Body of pancreas (tissue), 4 donors: ENCODE measurements around the gene BBS10. TPM values are rescaled to one million over a fixed set of nuclear protein-coding genes. Genes with fewer than 3 reads are reported as not detected.

Source experiments
- ATAC-seq: fragments of 150-250 bp; one replicate; pipeline ENCODE4 v1.9.1; 2016
- DNase-seq, 4 donors: peaks; one replicate each; pipeline ENCODE4 v3.0.0-alpha.2; 2019
- H3K27ac ChIP-seq, 4 donors: fragments of 200-600 bp; sonication (generic); 1 replicate in 3 of 4; 2 replicates in 1 of 4; pipeline versions ENCODE4 v1.5.1 to v1.6.1; 2016 to 2019; ENCODE audit warnings: mild to moderate bottlenecking in 1 of 4, mixed read lengths in 1 of 4, moderate library complexity in 1 of 4
- H3K27me3 ChIP-seq, 2 donors: fragments of 200-600 bp; sonication (generic); one replicate each; pipeline ENCODE4 v1.6.0; 2016; ENCODE audit warnings: mild to moderate bottlenecking in 1 of 2
- H3K36me3 ChIP-seq, 2 donors: fragments of 200-600 bp; sonication (generic); replicated peaks in 1 of 2; 2 replicates each; pipeline ENCODE4 v1.5.1; 2016; ENCODE audit warnings: low read depth in 2 of 2; ENCODE audit not compliant: insufficient read depth in 1 of 2
- H3K4me1 ChIP-seq: fragments of 200-600 bp; sonication (generic); one replicate; pipeline ENCODE4 v1.6.0; 2016
- H3K4me3 ChIP-seq, 2 donors: fragments of 200-600 bp; sonication (generic); 1 replicate in 1 of 2; 2 replicates in 1 of 2; pipeline ENCODE4 v1.5.1; 2016 to 2019
- H3K9me3 ChIP-seq, 3 donors: fragments of 200-600 bp; sonication (generic); 1 replicate in 2 of 3; 2 replicates in 1 of 3; pipeline ENCODE4 v1.5.1; 2016
- CTCF ChIP-seq, 7 experiments: fragments of 450-650 bp in 4 of 7; fragments of 200-600 bp in 3 of 7; sonication (generic) in 3 of 7; IDR thresholded peaks; one replicate each; pipeline ENCODE4 v1.5.1; 2016 to 2019; ENCODE audit warnings: antibody characterized with exemption in 7 of 7
- POLR2A ChIP-seq, 3 donors: fragments of 450-650 bp; IDR thresholded peaks; one replicate each; pipeline ENCODE4 v1.6.1; 2016; ENCODE audit warnings: antibody characterized with exemption in 3 of 3, mild to moderate bottlenecking in 2 of 3
- WGBS, 2 donors: methylation state at CpG; one replicate each; pipeline ENCODE4 v1.1.5; 2017; 5-methylcytosine and 5-hydroxymethylcytosine counted together
- intact Hi-C: fragments of 100-400 bp; cut with DNase I; formaldehyde crosslinking; loops from one replicate; pipeline ENCODE4 v1.15.1; 2023
- total RNA-seq, 2 donors: library from RNA; depleted of rRNA; stranded (reverse); fragments of >200 nt; gene quantifications; one replicate each; pipeline ENCODE4 v1.1.0, GENCODE V29; 2016

Gene BBS10
- total RNA-seq, 2 donors from 2014 or later, result 4.0 to 7.0 TPM

GRCh38 chr12:76318773-76319594 lies 29.2 kb downstream of the BBS10 start:
- Histone ChIP-seq H3K27me3 (no peaks in the 10 kb centered on the region), H3K36me3 (no peaks in the 10 kb centered on the region), H3K4me1 (no peaks in the 10 kb centered on the region), H3K9me3 (no peaks in the 10 kb centered on the region), H3K4me3 (no peak overlapping the region), H3K27ac (no peak overlapping the region)
- WGBS, 2 donors, result 57 to 71% methylated on average over 1 of the region's 1 CpG
- ATAC-seq (no peak), DNase-seq (no peak)
- intact Hi-C loops, result no loop called here
- no peak for TF ChIP-seq POLR2A (IDR thresholded peaks at IDR 0.05)
- no peak for TF ChIP-seq CTCF (IDR thresholded peaks at IDR 0.05)

DNA sequence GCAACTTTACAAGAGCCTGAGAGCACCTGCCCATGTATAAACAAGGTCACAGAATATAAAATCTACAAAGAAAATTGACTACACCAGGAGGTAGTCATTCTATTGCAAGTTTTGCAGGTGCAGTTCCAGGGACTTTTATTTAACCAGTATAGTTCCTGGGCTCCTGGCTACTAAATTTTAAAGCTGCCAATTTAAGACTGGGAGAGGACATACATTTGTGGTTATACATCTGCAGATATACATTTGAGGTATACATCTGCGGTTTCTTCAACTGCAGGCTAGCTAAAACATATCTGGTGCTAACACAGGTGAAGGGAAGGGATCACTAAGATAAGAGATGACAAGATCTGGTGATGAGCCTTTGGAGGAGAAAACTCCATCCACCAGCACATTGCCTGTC lies 30.2 kb downstream of the BBS10 start:
- Histone ChIP-seq H3K4me3 (no peak overlapping the region), H3K36me3 (no peaks in the 10 kb centered on the region), H3K27ac (no peak overlapping the region), H3K27me3 (no peaks in the 10 kb centered on the region), H3K9me3 (no peaks in the 10 kb centered on the region), H3K4me1 (no peaks in the 10 kb centered on the region)
- WGBS, 2 donors, result 83 to 90% methylated on average over 1 of the region's 1 CpG
- no peak for ATAC-seq
- no peak for DNase-seq
- intact Hi-C loops, result no loop called here
- TF ChIP-seq CTCF (IDR thresholded peaks at IDR 0.05), result no peak
- no peak for TF ChIP-seq POLR2A (IDR thresholded peaks at IDR 0.05)

DNA sequence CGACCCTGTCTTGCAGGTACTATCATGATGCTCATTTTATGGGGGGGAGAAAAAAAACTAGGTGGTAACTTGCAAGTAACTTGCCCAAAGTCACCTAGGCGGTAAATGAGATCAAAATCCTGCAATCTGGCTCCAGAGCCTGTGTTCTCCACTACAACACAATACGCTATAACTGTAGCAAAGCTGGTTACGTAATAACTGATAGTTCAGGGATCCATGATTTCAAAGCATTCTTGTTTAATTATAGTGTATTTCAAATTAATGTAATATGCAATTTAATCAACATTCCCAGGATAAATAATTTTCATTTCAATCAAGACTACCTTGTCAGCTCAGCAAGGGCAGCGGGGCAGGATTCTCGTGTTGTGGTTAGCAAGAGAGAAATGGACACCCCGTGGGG lies 31.7 kb downstream of the BBS10 start:
- TF ChIP-seq POLR2A (IDR thresholded peaks at IDR 0.05) (no peak), CTCF (IDR thresholded peaks at IDR 0.05) (no peak)
- Histone ChIP-seq H3K36me3 (no peaks in the 10 kb centered on the region), H3K9me3 (no peaks in the 10 kb centered on the region), H3K4me3 (no peak overlapping the region), H3K27ac (no peak overlapping the region), H3K4me1 (no peaks in the 10 kb centered on the region), H3K27me3 (no peaks in the 10 kb centered on the region)
- intact Hi-C loops, result no loop called here
- WGBS, 2 donors, result 73 to 78% methylated on average over 7 of the region's 7 CpGs
- no peak for DNase-seq
- no peak for ATAC-seq

DNA sequence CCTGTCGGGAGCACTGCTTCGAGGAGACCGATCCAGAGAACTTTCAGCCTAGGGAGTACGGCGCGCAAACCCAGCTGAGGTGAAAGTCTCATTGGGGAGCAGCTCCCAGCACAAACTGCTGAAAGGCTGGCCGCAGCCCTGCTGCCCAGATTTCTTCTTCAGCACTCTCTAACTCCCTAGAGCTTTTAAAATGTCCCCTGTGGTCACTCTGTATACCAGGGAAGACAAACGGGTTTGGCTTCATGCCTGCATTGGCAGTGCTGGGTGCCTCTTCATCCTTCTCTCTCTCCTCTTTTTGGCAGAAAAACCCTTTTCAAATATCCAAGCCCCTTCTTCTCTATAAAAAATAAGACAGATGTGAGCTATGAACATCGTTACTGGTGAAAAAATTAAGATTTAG lies 34.9 kb downstream of the BBS10 start:
- no peaks in the 10 kb centered on the region for H3K27me3 ChIP-seq
- no peaks in the 10 kb centered on the region for H3K4me1 ChIP-seq
- H3K36me3 ChIP-seq, result no peaks in the 10 kb centered on the region
- 67% methylated on average over 8 to 9 of the region's 9 CpGs for WGBS, 2 donors
- DNase-seq (no peak), ATAC-seq (no peak)
- H3K27ac ChIP-seq, result no peak overlapping the region
- intact Hi-C loops, result no loop called here
- no peak for TF ChIP-seq POLR2A (IDR thresholded peaks at IDR 0.05)
- no peak for TF ChIP-seq CTCF (IDR thresholded peaks at IDR 0.05)
- no peak overlapping the region for H3K4me3 ChIP-seq
- H3K9me3 ChIP-seq, result no peaks in the 10 kb centered on the region

DNA sequence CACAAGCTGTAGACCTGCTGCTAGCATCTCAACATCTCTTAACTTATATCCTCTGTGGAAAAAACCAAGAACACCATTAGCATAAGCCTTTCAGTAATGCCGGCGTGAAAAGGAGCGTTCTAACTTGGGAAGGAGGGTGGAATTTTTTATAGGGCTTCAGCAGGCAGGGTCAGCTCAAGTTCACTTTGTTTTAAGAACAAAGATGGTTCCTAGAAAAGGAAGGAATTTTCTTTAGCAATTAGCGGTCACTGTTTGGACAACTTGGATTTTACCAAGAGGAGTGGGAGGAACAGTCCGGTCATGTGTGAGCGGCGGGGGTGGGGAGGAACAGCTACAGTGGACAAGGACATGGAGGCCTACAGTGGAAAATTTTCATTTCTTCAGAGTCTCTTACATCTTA lies 35.9 kb downstream of the BBS10 start:
- ATAC-seq (no peak), DNase-seq (no peak)
- no peaks in the 10 kb centered on the region for H3K27me3 ChIP-seq
- 66 to 74% methylated on average over 7 of the region's 7 CpGs for WGBS, 2 donors
- H3K36me3 ChIP-seq, result no peaks in the 10 kb centered on the region
- no peaks in the 10 kb centered on the region for H3K4me1 ChIP-seq
- no peak overlapping the region for H3K4me3 ChIP-seq
- H3K9me3 ChIP-seq, result no peaks in the 10 kb centered on the region
- H3K27ac ChIP-seq, result no peak overlapping the region
- TF ChIP-seq CTCF (IDR thresholded peaks at IDR 0.05), result no peak
- no peak for TF ChIP-seq POLR2A (IDR thresholded peaks at IDR 0.05)
- intact Hi-C loops, result no loop called here
